Measurements from ENCODE around the gene ZNF225. TPM values are rescaled to one million over a fixed set of nuclear protein-coding genes. Genes with fewer than 3 reads are reported as not detected.

ZNF225 gene
- 7.8 and 20.6 TPM in 2 replicates for total RNA-seq (2011; cell fraction: chromatin; rRNA removed; ENCODE audit: low replicate concordance)
- total RNA-seq (2011; cell fraction: nucleolus; rRNA removed) = 5.5 and 7.0 TPM in 2 replicates
- 11.1 and 17.1 TPM in 2 replicates for total RNA-seq (2011; cell fraction: nucleoplasm; rRNA removed)
- total RNA-seq (2014; rRNA removed) (1.5 and 1.6 TPM in 2 replicates), total RNA-seq (2014; rRNA removed; fragmentation: Illumina TruSeq; extraction: Trizol) (3.9 and 5.3 TPM in 2 replicates), total RNA-seq (2015; rRNA removed; fragmentation: Illumina TruSeq; extraction: Trizol) (2.1 and 2.7 TPM in 2 replicates), total RNA-seq (2021) (2.3 and 4.2 TPM in 2 replicates), polyA plus RNA-seq (2011; rRNA removed) (1.8 and 2.5 TPM in 2 replicates), polyA plus RNA-seq (2014; fragmentation: Illumina TruSeq; extraction: Trizol) (1.5 and 1.8 TPM in 2 replicates), polyA plus RNA-seq (2014; fragmentation: Nextera tagmentation; extraction: Ambion mirVana) (1 to 10 TPM; 1.4 to 2.2 TPM), polyA plus RNA-seq (2014; rRNA removed) (0.84 and 1.9 TPM in 2 replicates), polyA minus RNA-seq (2011; rRNA and poly(A)+ RNA removed) (6.8 and 7.4 TPM in 2 replicates), Bru-seq, nascent RNA (percentile 63 among the genes with signal in this experiment), BruChase-seq, experiment 1, labeled RNA remaining after a 2-hour chase (percentile 69 among the genes with signal in this experiment), BruChase-seq, experiment 2, labeled RNA remaining after a 6-hour chase (percentile 66 among the genes with signal in this experiment)
- 0.43 and 0.71 TPM in 2 replicates for polyA plus RNA-seq (2011; cell fraction: cytosol; rRNA removed)
- polyA plus RNA-seq (2011; cell fraction: nucleus; rRNA removed) = 2.3 and 2.9 TPM in 2 replicates
- 1.2 and 2.0 TPM in 2 replicates for polyA plus RNA-seq (2012)
- 1.3 and 1.8 TPM in 2 replicates for polyA minus RNA-seq (2011; cell fraction: cytosol; rRNA and poly(A)+ RNA removed)
- 3.8 and 7.2 TPM in 2 replicates for polyA minus RNA-seq (2011; cell fraction: nucleus; rRNA and poly(A)+ RNA removed)
- long read RNA-seq, experiment 1, full-length matches to known transcripts = 2 of 4 reads
- long read RNA-seq, experiment 1, partial matches to known transcripts = 0 of 4 reads
- long read RNA-seq, experiment 1, other reads (novel, unspliced or antisense) = 2 of 4 reads
- long read RNA-seq, experiment 2, full-length matches to known transcripts = 2 of 4 reads
- long read RNA-seq, experiment 2, partial matches to known transcripts = 0 of 4 reads
- long read RNA-seq, experiment 2, other reads (novel, unspliced or antisense) = 2 of 4 reads
- long read RNA-seq, experiment 3, partial matches to known transcripts = 0 of 2 reads
- long read RNA-seq, experiment 3, other reads (novel, unspliced or antisense) = 1 of 2 reads

DNA sequence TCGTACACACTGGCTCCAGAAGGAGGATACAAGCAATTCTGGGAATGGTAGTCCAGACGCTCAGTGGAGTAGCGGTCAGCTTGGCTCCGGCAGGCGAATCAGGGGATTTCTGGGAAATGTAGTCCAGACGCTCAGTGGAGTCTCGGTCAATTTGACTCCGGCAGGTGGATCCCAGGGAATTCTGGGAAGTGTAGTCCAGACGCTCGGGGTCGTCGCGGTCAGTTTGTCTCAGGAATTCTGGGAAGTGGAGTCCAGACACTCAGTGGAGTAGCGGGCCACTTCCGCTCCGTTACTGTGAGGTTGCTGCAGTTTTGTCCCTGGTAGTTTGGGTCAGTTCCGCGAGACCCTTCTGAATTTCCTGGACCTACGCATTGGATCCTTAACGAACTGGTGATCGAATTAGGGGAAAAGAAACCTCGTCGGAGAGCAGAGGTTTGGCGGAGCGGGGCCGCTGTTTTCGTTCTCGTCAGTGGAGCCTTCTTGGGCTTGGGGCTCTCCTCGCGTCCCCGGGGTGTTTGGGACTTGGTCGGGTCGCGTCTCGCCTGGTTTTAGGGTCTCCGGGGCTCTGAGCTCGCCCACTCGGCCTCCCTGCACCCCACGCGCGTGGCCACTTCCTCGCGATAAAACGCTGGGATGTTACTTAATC lies at the start of gene ZNF225:
Gene ZNF225 (plus strand): TSS at position 262 of the 646 bp plus-strand sequence. CDS start 2,429 bp downstream, outside the sequence.
- Histone ChIP-seq H3K27ac (ENCODE audit: extremely low read depth, low read depth, low read length) (peak within 1 kb of the TSS; percentile 72), H3K9ac (ENCODE audit: insufficient read depth in 1 of 2, low read depth in 2 of 2, low read length in 2 of 2) (peak within 1 kb of the TSS; percentile 91 to 95), H3K4me1 (replicated peaks in 1 of 2; ENCODE audit: control insufficient read depth in 2 of 2, insufficient read depth in 2 of 2, low read length in 2 of 2) (no peaks in the 10 kb centered on the region; a peak in 2 of 5 replicates), H2AFZ (ENCODE audit: low read depth, low read length) (peak within 1 kb of the TSS; percentile 92), H3K4me3 (peak within 1 kb of the TSS; percentile 91), H3K9me1 (ENCODE audit: control insufficient read depth, insufficient read depth, low read length) (no peaks in the 10 kb centered on the region), H3K27me3 (ENCODE audit: control insufficient read depth in 2 of 2, insufficient read depth in 2 of 2, low read length in 2 of 2) (no peaks in the 10 kb centered on the region), H3K79me2 (ENCODE audit: control insufficient read depth, insufficient read depth, low read length) (0 out of 3 replicates have a peak, but pooled peaks cover 2% of the 10 kb centered on the region), H4K20me1 (replicated peaks; ENCODE audit: control insufficient read depth, insufficient read depth, low read length) (no peaks in the 10 kb centered on the region), H3K36me3 (ENCODE audit: control insufficient read depth, insufficient read depth, low read length) (no peaks in the 10 kb centered on the region; the same call in 2 of the 3 replicates), H3K4me2 (ENCODE audit: insufficient read depth, low read length) (peak within 1 kb of the TSS; percentile 87), H3K9me3 (replicated peaks; ENCODE audit: control insufficient read depth, insufficient read depth, low read depth, low read length) (peaks cover 5% of the 10 kb centered on the region)
- FAIRE-seq = peak; percentile 98
- in situ Hi-C loops (cut with MboI) = no loop called here
- 1% methylated on average over 42 of the region's 44 CpGs for WGBS (ENCODE audit: insufficient coverage, low coverage, missing lambda C conversion rate)
- no TSS peak for BruUV-seq (replicated peaks)
- ChIA-PET CTCF (ENCODE audit: low intra/inter-chr PET ratio) (no interaction called here), POLR2A (interaction anchor here (0.6 to 1.3 kb wide), 6 partner anchors 11 to 192 kb away, joined by 3 to 5 read pairs (median 4); partner anchors contain the start of genes ZNF221, ZNF224 and ZNF235)
- peak; percentile 99 for ATAC-seq
- peak; percentile 90 to 98 (median 91) for DNase-seq (ENCODE audit: extremely low read depth in 1 of 4, low spot score in 3 of 4)
- intact Hi-C loops (cut with micrococcal nuclease) = loop anchor here (1.0 to 10.0 kb wide), 2 partner anchors 19 to 108 kb away; partner anchors contain the start of genes ZNF224 and ZNF230
- TF ChIP-seq CBFA2T2 (conservative IDR thresholded peaks at IDR 0.05) = no peak
- peak; percentile 94 for TF ChIP-seq CREM (IDR thresholded peaks at IDR 0.05; ENCODE audit: low read depth)
- peak; percentile 99 for TF ChIP-seq HCFC1 (IDR thresholded peaks at IDR 0.05; ENCODE audit: low read depth, low read length)
- TF ChIP-seq ELF2 (CRISPR knock-in tag; IDR thresholded peaks at IDR 0.05) = no peak; the same call in 1 of the 2 replicates
- peak in 2 of 3 experiments; percentile 38 to 96; a peak in 3 of 6 replicates for TF ChIP-seq ZBTB11 (CRISPR knock-in tag; IDR thresholded peaks at IDR 0.05)
- TF ChIP-seq, protein P1, sequence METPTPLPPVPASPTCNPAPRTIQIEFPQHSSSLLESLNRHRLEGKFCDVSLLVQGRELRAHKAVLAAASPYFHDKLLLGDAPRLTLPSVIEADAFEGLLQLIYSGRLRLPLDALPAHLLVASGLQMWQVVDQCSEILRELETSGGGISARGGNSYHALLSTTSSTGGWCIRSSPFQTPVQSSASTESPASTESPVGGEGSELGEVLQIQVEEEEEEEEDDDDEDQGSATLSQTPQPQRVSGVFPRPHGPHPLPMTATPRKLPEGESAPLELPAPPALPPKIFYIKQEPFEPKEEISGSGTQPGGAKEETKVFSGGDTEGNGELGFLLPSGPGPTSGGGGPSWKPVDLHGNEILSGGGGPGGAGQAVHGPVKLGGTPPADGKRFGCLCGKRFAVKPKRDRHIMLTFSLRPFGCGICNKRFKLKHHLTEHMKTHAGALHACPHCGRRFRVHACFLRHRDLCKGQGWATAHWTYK (CRISPR knock-in tag; IDR thresholded peaks at IDR 0.05) = 0 out of 2 replicates have a peak, but pooled peaks have one; percentile 39
- TF ChIP-seq ETV5 (CRISPR knock-in tag; IDR thresholded peaks at IDR 0.05; ENCODE audit: low read depth) = peak; percentile 68; the same call in 1 of the 2 replicates
- peak; percentile 83 for TF ChIP-seq POU5F1 (IDR thresholded peaks at IDR 0.05; ENCODE audit: borderline replicate concordance, low read depth, low read length, partially characterized antibody)
- peak; percentile 46; the same call in 1 of the 2 replicates for TF ChIP-seq EP400 (IDR thresholded peaks at IDR 0.05)
- peak; percentile 64; the same call in 1 of the 2 replicates for TF ChIP-seq POLR2G (IDR thresholded peaks at IDR 0.05; ENCODE audit: low read depth, low read length)

All from K562 (cell line).